HG03135 (cell line): Measurements from ENCODE around the gene ARHGAP22.

Source experiments
- ATAC-seq: cut with Tn5 transposase; IDR thresholded peaks from one replicate; pipeline ENCODE4 v1.9.1; 2021; ENCODE audit warnings: mild to moderate bottlenecking, moderate library complexity; ENCODE audit not compliant: unreplicated experiment

Gene ARHGAP22

GRCh38 chr10:48607356-48608278 is 2.7 kb upstream of the ARHGAP22 start:
- no peak for ATAC-seq

GRCh38 chr10:48606530-48607355 is 1.9 kb upstream of the ARHGAP22 start:
- no peak for ATAC-seq

- no peak for ATAC-seq
Measured at GRCh38 chr10:48605786-48606529, 1.1 kb upstream of the ARHGAP22 start.

- ATAC-seq, result no peak
Measured at GRCh38 chr10:48604039-48604990, 558 bp downstream of the ARHGAP22 start.

- no peak for ATAC-seq
Measured at GRCh38 chr10:48603421-48604038, 1.3 kb downstream of the ARHGAP22 start.

- ATAC-seq, result no peak
Measured at GRCh38 chr10:48602401-48603135, 2.3 kb downstream of the ARHGAP22 start.

GRCh38 chr10:48601789-48602188 is 3.1 kb downstream of the ARHGAP22 start:
- ATAC-seq, result no peak

- no peak for ATAC-seq
Measured at GRCh38 chr10:48600645-48601505, 4.0 kb downstream of the ARHGAP22 start.

- no peak for ATAC-seq
Measured at GRCh38 chr10:48599830-48600134, 5.1 kb downstream of the ARHGAP22 start.

GRCh38 chr10:48598936-48599829 is 5.7 kb downstream of the ARHGAP22 start:
- ATAC-seq, result no peak

- no peak for ATAC-seq
Measured at GRCh38 chr10:48598243-48598935, 6.5 kb downstream of the ARHGAP22 start.

- no peak for ATAC-seq
Measured at GRCh38 chr10:48595539-48595932, 9.3 kb downstream of the ARHGAP22 start.

- no peak for ATAC-seq
Measured at GRCh38 chr10:48594803-48595538, 9.9 kb downstream of the ARHGAP22 start.

GRCh38 chr10:48594371-48594770 is 10.5 kb downstream of the ARHGAP22 start:
- ATAC-seq, result no peak

- ATAC-seq, result no peak
Measured at GRCh38 chr10:48592346-48592745, 12.5 kb downstream of the ARHGAP22 start.

- ATAC-seq, result no peak
Measured at GRCh38 chr10:48590945-48591344, 13.9 kb downstream of the ARHGAP22 start.
